Mammary epithelial cell (primary cell): ENCODE results near the gene SLC20A1.

ENCODE experiments used
- CTCF ChIP-seq, 2 donors: IDR thresholded peaks in 1 of 2; conservative IDR thresholded peaks in 1 of 2; 2 replicates each; pipeline ENCODE4 v1.5.1; 2011 to 2012; ENCODE audit warnings: inconsistent platforms in 2 of 2, low read length in 2 of 2, mild to moderate bottlenecking in 2 of 2, control low read depth in 1 of 2, low read depth in 1 of 2; ENCODE audit not compliant: insufficient read depth in 1 of 2; ENCODE audit errors: extremely low read depth in 1 of 2
- EZH2 ChIP-seq: IDR thresholded peaks from 2 replicates; pipeline ENCODE4 v1.6.1; 2012; ENCODE audit warnings: low read length, inconsistent platforms, borderline replicate concordance

GRCh38 chr2:112642561-112642960 lies 3.2 kb upstream of the SLC20A1 start:
- no peak for TF ChIP-seq CTCF (conservative IDR thresholded peaks at IDR 0.05 in 1 of 2, IDR thresholded peaks at IDR 0.05 in 1 of 2; ENCODE audit: extremely low read depth in 1 of 2, insufficient read depth in 1 of 2, low read depth in 1 of 2, low read length in 2 of 2)
- TF ChIP-seq EZH2, result no peak
